Measurements from ENCODE around the gene VEGFB. TPM values are rescaled to one million over a fixed set of nuclear protein-coding genes. Genes with fewer than 3 reads are reported as not detected.
A peak's percentile ranks its signal among the peaks of the same experiment; 100 is the strongest.

Gene VEGFB
- total and polyA plus RNA-seq, 2 donors (not counting 3 experiments of a cell fraction or from before 2014, with no cell fraction given): 19.3 to 98.1 TPM

- no peak for FAIRE-seq
- intact Hi-C loops (cut with micrococcal nuclease): no loop called here
- H3K9ac ChIP-seq (replicated peaks; ENCODE audit: extremely low read depth, insufficient read depth, low read length): no peak overlapping the region
Measured at GRCh38 chr11:64253043-64253442, 18.7 kb downstream of the VEGFB start.

GRCh38 chr11:64253481-64253880 lies 19.1 kb downstream of the VEGFB start:
- CTCF ChIA-PET: interaction anchor here (0.6 to 1.3 kb wide), 2 partner anchors 9 to 15 kb away, joined by 3 to 6 read pairs; no protein-coding TSS in a partner anchor
- DNase-seq (ENCODE audit: low read depth, low spot score): no peak
- peaks cover 2 to 20% of the 10 kb centered on the region in 2 experiments for H3K36me3 ChIP-seq (ENCODE audit: control insufficient read depth in 2 of 2, extremely low read depth in 1 of 2, insufficient read depth in 2 of 2, low read length in 2 of 2)
- TF ChIP-seq JUN (IDR thresholded peaks at IDR 0.05; ENCODE audit: borderline replicate concordance, insufficient read depth, insufficient read length, low read depth) (no peak), FOS (IDR thresholded peaks at IDR 0.05; ENCODE audit: borderline replicate concordance, insufficient read depth, low read length) (no peak), MYC (IDR thresholded peaks at IDR 0.05; ENCODE audit: low read depth, low read length) (no peak), EZH2 (IDR thresholded peaks at IDR 0.05; ENCODE audit: borderline replicate concordance, low read depth, low read length, severe bottlenecking) (no peak), CTCF (IDR thresholded peaks at IDR 0.05; ENCODE audit: extremely low read depth in 1 of 2, insufficient read depth in 1 of 2, low read depth in 1 of 2, low read length in 2 of 2) (no peak), POLR2AphosphoS5 (IDR thresholded peaks at IDR 0.05; ENCODE audit: insufficient read depth, low read depth, low read length) (no peak), GATA2 (IDR thresholded peaks at IDR 0.05; ENCODE audit: insufficient read depth, insufficient read length, low read depth, low read length) (no peak), POLR2A (IDR thresholded peaks at IDR 0.05; ENCODE audit: low read depth, low read length) (no peak), MAX (IDR thresholded peaks at IDR 0.05; ENCODE audit: insufficient read depth, insufficient read length) (no peak)
- peaks cover 24% of the 10 kb centered on the region for H3K4me1 ChIP-seq (ENCODE audit: control insufficient read depth, extremely low read depth, insufficient read depth, low read length)
- H3K79me2 ChIP-seq (ENCODE audit: control insufficient read depth, insufficient read depth, low read length): peaks cover 32% of the 10 kb centered on the region
- intact Hi-C loops (cut with micrococcal nuclease) (no loop called here), dilution Hi-C loops (cut with MboI; ENCODE audit: extremely low pct_ligation_motif_present, low sequenced_read_pairs) (no loop called here)
- H3K27ac ChIP-seq (ENCODE audit: insufficient read depth, low read depth, low read length): no peak overlapping the region
- H3K4me2 ChIP-seq (ENCODE audit: insufficient read depth, low read length): no peak overlapping the region
- no peak overlapping the region for H2AFZ ChIP-seq (ENCODE audit: low read depth, low read length)
- H3K9me3 ChIP-seq (replicated peaks; ENCODE audit: control insufficient read depth, insufficient read depth, low read length): no peaks in the 10 kb centered on the region
- no TSS peak for BruUV-seq (replicated peaks)
- H3K27me3 ChIP-seq (ENCODE audit: control insufficient read depth in 2 of 2, insufficient read depth in 2 of 2, low read length in 2 of 2): no peaks in the 10 kb centered on the region
- POLR2A ChIA-PET: interaction anchor here (0.9 kb wide), 1 partner anchor 15 kb away, joined by 3 read pairs; no protein-coding TSS in a partner anchor
- no peaks in the 10 kb centered on the region for H3K9me1 ChIP-seq (replicated peaks; ENCODE audit: control insufficient read depth, extremely low read depth, insufficient read depth, low read length)
- no peak for FAIRE-seq
- no peak overlapping the region for H3K4me3 ChIP-seq (replicated peaks in 1 of 3; ENCODE audit: insufficient read depth in 1 of 3, low read depth in 1 of 3, low read length in 3 of 3)
- no peaks in the 10 kb centered on the region for H4K20me1 ChIP-seq (replicated peaks; ENCODE audit: control insufficient read depth, extremely low read depth, insufficient read depth, low read length)
- no peak overlapping the region for H3K9ac ChIP-seq (replicated peaks; ENCODE audit: extremely low read depth, insufficient read depth, low read length)

More at GRCh38 chr11:64253043-64253442, 18.7 kb downstream of the VEGFB start:
- dilution Hi-C loops (cut with MboI; ENCODE audit: extremely low pct_ligation_motif_present, low sequenced_read_pairs): no loop called here
- peaks cover 2 to 17% of the 10 kb centered on the region in 2 experiments for H3K36me3 ChIP-seq (ENCODE audit: control insufficient read depth in 2 of 2, extremely low read depth in 1 of 2, insufficient read depth in 2 of 2, low read length in 2 of 2)
- ChIA-PET POLR2A (no interaction called here), CTCF (interaction anchor here (0.6 to 4.7 kb wide), 9 partner anchors 10 to 102 kb away, joined by 3 to 60 read pairs (median 7); partner anchors contain the start of genes CATSPERZ, FERMT3, PRDX5 and STIP1)
- H3K27me3 ChIP-seq (ENCODE audit: control insufficient read depth in 2 of 2, insufficient read depth in 2 of 2, low read length in 2 of 2): no peaks in the 10 kb centered on the region
- H3K4me3 ChIP-seq (replicated peaks in 1 of 3; ENCODE audit: insufficient read depth in 1 of 3, low read depth in 1 of 3, low read length in 3 of 3): no peak overlapping the region
- H3K79me2 ChIP-seq (ENCODE audit: control insufficient read depth, insufficient read depth, low read length): peaks cover 32% of the 10 kb centered on the region
- no peak overlapping the region for H2AFZ ChIP-seq (ENCODE audit: low read depth, low read length)
- no peak for DNase-seq (ENCODE audit: low read depth, low spot score)
- H3K4me2 ChIP-seq (ENCODE audit: insufficient read depth, low read length): peak overlapping the region; percentile 23
- H3K27ac ChIP-seq (ENCODE audit: insufficient read depth, low read depth, low read length): no peak overlapping the region
- H3K9me1 ChIP-seq (replicated peaks; ENCODE audit: control insufficient read depth, extremely low read depth, insufficient read depth, low read length): no peaks in the 10 kb centered on the region
- H4K20me1 ChIP-seq (replicated peaks; ENCODE audit: control insufficient read depth, extremely low read depth, insufficient read depth, low read length): no peaks in the 10 kb centered on the region
- peaks cover 24% of the 10 kb centered on the region for H3K4me1 ChIP-seq (ENCODE audit: control insufficient read depth, extremely low read depth, insufficient read depth, low read length)
- H3K9me3 ChIP-seq (replicated peaks; ENCODE audit: control insufficient read depth, insufficient read depth, low read length): no peaks in the 10 kb centered on the region
- no TSS peak for BruUV-seq (replicated peaks)
- TF ChIP-seq POLR2AphosphoS5 (IDR thresholded peaks at IDR 0.05; ENCODE audit: insufficient read depth, low read depth, low read length): no peak
- TF ChIP-seq MAX (IDR thresholded peaks at IDR 0.05; ENCODE audit: insufficient read depth, insufficient read length): no peak
- no peak for TF ChIP-seq EZH2 (IDR thresholded peaks at IDR 0.05; ENCODE audit: borderline replicate concordance, low read depth, low read length, severe bottlenecking)
- TF ChIP-seq MYC (IDR thresholded peaks at IDR 0.05; ENCODE audit: low read depth, low read length): no peak
- no peak for TF ChIP-seq POLR2A (IDR thresholded peaks at IDR 0.05; ENCODE audit: low read depth, low read length)
- no peak for TF ChIP-seq JUN (IDR thresholded peaks at IDR 0.05; ENCODE audit: borderline replicate concordance, insufficient read depth, insufficient read length, low read depth)
